K562 (cell line): ENCODE data around the gene CEP135. TPM values are rescaled to one million over a fixed set of nuclear protein-coding genes. Genes with fewer than 3 reads are reported as not detected.
A peak's percentile ranks its signal among the peaks of the same experiment; 100 is the strongest.

ENCODE experiments used
- ATAC-seq: fragments of 200-7000 bp; cut with Tn5 transposase; 3 replicates; pipeline ENCODE4 v1.9.1; 2020; ENCODE audit warnings: moderate library complexity
- BruUV-seq: library from RNA; stranded (reverse); fragments of 400-500 nt; replicated peaks from 2 replicates; lab custom pipeline; 2021; lab: Mats Ljungman, UMichigan
- CTCF ChIA-PET: fragments of 300-600 bp; formaldehyde crosslinking; extraction: SDS; loops from one replicate; lab custom pipeline; 2021; ENCODE audit warnings: low intra/inter-chr PET ratio; lab: Yijun Ruan, JAX
- POLR2A ChIA-PET: fragments of 300-600, 350-650 bp; sonication (Branson Sonifier 250); formaldehyde crosslinking; extraction: SDS; loops from one replicate; lab custom pipeline; 2021; ENCODE audit warnings: antibody characterized with exemption, inconsistent platforms; lab: Yijun Ruan, JAX
- DNase-seq, 4 experiments: peaks; one replicate each; pipeline versions ENCODE4 v3.0.0 to v3.0.0-alpha.2; 2011 to 2018; ENCODE audit warnings: low spot score in 3 of 4, mixed read lengths in 3 of 4; ENCODE audit errors: extremely low read depth in 1 of 4
- FAIRE-seq: peaks from 2 replicates; lab custom pipeline; 2011; peaks lifted over from hg19 to GRCh38; lab: Jason Lieb, UNC
- H2AFZ ChIP-seq: 2 replicates; pipeline ENCODE4 v1.6.0; 2011; ENCODE audit warnings: low read depth, low read length, control low read depth, inconsistent platforms
- H3K27ac ChIP-seq: fragments of 200-600 bp; 3 replicates; pipeline ENCODE4 v1.8.0; 2011; ENCODE audit warnings: low read depth, mild to moderate bottlenecking, control low read depth, inconsistent platforms, low read length, moderate library complexity, mixed read lengths; ENCODE audit errors: extremely low read depth
- H3K27me3 ChIP-seq, 2 experiments: fragments of 300-600 bp in 1 of 2; 2 replicates in 1 of 2; 3 replicates in 1 of 2; pipeline versions ENCODE4 v1.6.0 to v1.8.0; 2011; ENCODE audit warnings: inconsistent platforms in 2 of 2, low read length in 2 of 2, mild to moderate bottlenecking in 1 of 2, mixed read lengths in 1 of 2, moderate library complexity in 1 of 2; ENCODE audit not compliant: control insufficient read depth in 2 of 2, insufficient read depth in 2 of 2
- H3K36me3 ChIP-seq: fragments of 300-600 bp; 3 replicates; pipeline ENCODE4 v1.8.0; 2011; ENCODE audit warnings: mild to moderate bottlenecking, low read length, inconsistent platforms; ENCODE audit not compliant: control insufficient read depth, insufficient read depth
- H3K4me1 ChIP-seq, 2 experiments: fragments of 200-600 bp in 1 of 2; replicated peaks in 1 of 2; 2 replicates in 1 of 2; 3 replicates in 1 of 2; pipeline versions ENCODE4 v1.5.1 to v1.8.0; 2011; ENCODE audit warnings: inconsistent platforms in 2 of 2, low read length in 2 of 2, mild to moderate bottlenecking in 1 of 2, mixed read lengths in 1 of 2, moderate library complexity in 1 of 2; ENCODE audit not compliant: control insufficient read depth in 2 of 2, insufficient read depth in 2 of 2
- H3K4me2 ChIP-seq: 2 replicates; pipeline ENCODE4 v1.6.1; 2011; ENCODE audit warnings: low read length, control low read depth, inconsistent platforms, mixed read lengths; ENCODE audit not compliant: insufficient read depth
- H3K4me3 ChIP-seq: fragments of 200-600 bp; sonication (generic), shearing (Covaris generic); 2 replicates; pipeline ENCODE4 v1.5.1; 2016; ENCODE audit warnings: control low read depth, inconsistent platforms
- H3K79me2 ChIP-seq: fragments of 200-600 bp; 3 replicates; pipeline ENCODE4 v1.8.0; 2011; ENCODE audit warnings: low read length, inconsistent platforms; ENCODE audit not compliant: control insufficient read depth, insufficient read depth
- H3K9ac ChIP-seq, 2 experiments: 2 replicates each; pipeline versions ENCODE4 v1.6.0 to v1.6.1; 2011; ENCODE audit warnings: low read depth in 2 of 2, low read length in 2 of 2, control low read depth in 1 of 2, inconsistent platforms in 1 of 2, mild to moderate bottlenecking in 1 of 2, mixed read lengths in 1 of 2; ENCODE audit not compliant: insufficient read depth in 1 of 2
- H3K9me1 ChIP-seq: one replicate; pipeline ENCODE4 v1.6.0; 2011; ENCODE audit warnings: inconsistent platforms, mild to moderate bottlenecking, low read length, moderate library complexity; ENCODE audit not compliant: control insufficient read depth, insufficient read depth
- H3K9me3 ChIP-seq: replicated peaks from 2 replicates; pipeline ENCODE4 v1.5.1; 2011; ENCODE audit warnings: low read depth, low read length, inconsistent platforms; ENCODE audit not compliant: control insufficient read depth, insufficient read depth
- H4K20me1 ChIP-seq: replicated peaks from 2 replicates; pipeline ENCODE4 v1.6.1; 2011; ENCODE audit warnings: low read length, inconsistent platforms, mixed read lengths; ENCODE audit not compliant: control insufficient read depth, insufficient read depth
- ELF4 ChIP-seq: fragments of 450-650 bp; formaldehyde crosslinking; IDR thresholded peaks from 2 replicates; pipeline ENCODE4 v1.4.0; 2022; ENCODE audit warnings: missing genetic modification characterization
- FOXA3 ChIP-seq, 2 experiments: fragments of 450-650 bp in 1 of 2; sonication (generic) in 1 of 2; formaldehyde crosslinking; IDR thresholded peaks in 1 of 2; conservative IDR thresholded peaks in 1 of 2; 2 replicates each; pipeline versions ENCODE4 v1.4.0 to v1.8.0; 2020 to 2022; ENCODE audit warnings: mild to moderate bottlenecking in 2 of 2, missing genetic modification reagents in 1 of 2
- HDAC8 ChIP-seq: fragments of 450-650 bp; IDR thresholded peaks from 2 replicates; pipeline ENCODE4 v1.6.1; 2016; ENCODE audit warnings: mild to moderate bottlenecking, missing genetic modification characterization, moderate library complexity, missing compliant biosample characterization
- HNRNPL ChIP-seq: fragments of 200-400 bp; formaldehyde crosslinking; IDR thresholded peaks from 2 replicates; pipeline ENCODE4 v1.6.1; 2017; ENCODE audit warnings: low read depth, mild to moderate bottlenecking, low read length
- HOXB6 ChIP-seq: fragments of 250-450 bp; sonication (Bioruptor Pico); IDR thresholded peaks from 2 replicates; pipeline ENCODE4 v1.5.1; 2022; ENCODE audit warnings: mild to moderate bottlenecking, borderline replicate concordance
- NEUROD1 ChIP-seq: fragments of 150-350 bp; IDR thresholded peaks from 2 replicates; pipeline ENCODE4 v1.6.1; 2014; ENCODE audit warnings: borderline replicate concordance, low read length, low read depth; ENCODE audit not compliant: partially characterized antibody
- NFXL1 ChIP-seq: fragments of 450-650 bp; formaldehyde crosslinking; IDR thresholded peaks from 2 replicates; pipeline ENCODE4 v1.4.0; 2021; ENCODE audit warnings: mild to moderate bottlenecking
- PHTF2 ChIP-seq: fragments of 250-450 bp; sonication (Bioruptor Pico); IDR thresholded peaks from 2 replicates; pipeline ENCODE4 v1.5.0; 2021; ENCODE audit warnings: mild to moderate bottlenecking
- STAT5B ChIP-seq: fragments of 250-450 bp; sonication (Bioruptor Pico); IDR thresholded peaks from 2 replicates; pipeline ENCODE4 v1.8.0; 2021; ENCODE audit warnings: mild to moderate bottlenecking, inconsistent platforms
- TCF15 ChIP-seq: fragments of 250-450 bp; sonication (Bioruptor Pico); IDR thresholded peaks from 2 replicates; pipeline ENCODE4 v1.8.0; 2022; ENCODE audit warnings: moderate library complexity, mild to moderate bottlenecking, inconsistent platforms
- THAP12 ChIP-seq: fragments of 250-450 bp; sonication (Bioruptor Pico); IDR thresholded peaks from 2 replicates; pipeline ENCODE4 v1.9.0; 2021; ENCODE audit warnings: mild to moderate bottlenecking, inconsistent platforms
- TRIM24 ChIP-seq, 2 experiments: fragments of 450-650 bp; IDR thresholded peaks; 2 replicates each; pipeline ENCODE4 v1.6.1; 2016
- TRIM28 ChIP-seq: fragments of 450-650 bp; IDR thresholded peaks from 2 replicates; pipeline ENCODE4 v1.6.1; 2017
- ZBED1 ChIP-seq: IDR thresholded peaks from 2 replicates; pipeline ENCODE4 v1.6.1; 2014
- ZNF217 ChIP-seq: sonication (generic); formaldehyde crosslinking; IDR thresholded peaks from 2 replicates; pipeline ENCODE4 v1.8.0; 2022; ENCODE audit warnings: mild to moderate bottlenecking, missing genetic modification reagents
- ZNF282 ChIP-seq: sonication (generic); formaldehyde crosslinking; IDR thresholded peaks from 2 replicates; pipeline ENCODE4 v1.8.1; 2023; ENCODE audit warnings: missing genetic modification reagents
- WGBS: fragments of 100-300 bp; shearing (Covaris generic); methylation state at CpG from one replicate; pipeline ENCODE4 v1.1.6; 2016; ENCODE audit warnings: low coverage, mixed read lengths; ENCODE audit not compliant: insufficient coverage; ENCODE audit errors: missing lambda C conversion rate; 5-methylcytosine and 5-hydroxymethylcytosine counted together
- in situ Hi-C: fragments of 300-500 bp; cut with MboI; formaldehyde crosslinking; loops from 4 replicates; pipeline ENCODE4 v1.15.0; 2018; ENCODE audit warnings: inconsistent platforms, mixed read lengths
- intact Hi-C: fragments of 100-400 bp; cut with micrococcal nuclease; formaldehyde crosslinking; loops from 2 replicates; pipeline ENCODE4 v1.14.2; 2022
- polyA plus RNA-seq, 8 experiments: library from polyadenylated mRNA; depleted of rRNA in 4 of 8; stranded (reverse) in 5 of 8; unstranded in 3 of 8; fragments of >200 nt; fragmentation: Nextera tagmentation in 2 of 8; fragmentation: Illumina TruSeq in 1 of 8; extraction: Ambion mirVana in 2 of 8; extraction: Trizol in 1 of 8; gene quantifications; 2 replicates each; pipeline versions ENCODE4 v1.2.1 to v1.2.3, GENCODE V29; 2011 to 2014; ENCODE audit warnings: inconsistent platforms in 1 of 8, missing spikeins in 1 of 8
- total RNA-seq, 7 experiments: library from RNA; depleted of rRNA in 6 of 7; stranded (reverse); fragments of >200 nt in 6 of 7; fragmentation: Illumina TruSeq in 2 of 7; extraction: Trizol in 2 of 7; gene quantifications; 2 replicates each; pipeline versions ENCODE4 v1.2.1 to v1.2.3, GENCODE V29; 2011 to 2021; ENCODE audit warnings: low replicate concordance in 1 of 7

CEP135 gene
- total and polyA plus RNA-seq, 9 of the 15 experiments (the other 6 are each of a cell fraction or from before 2014, with no cell fraction given): 3.1 to 18.9 (median 15.3) TPM

GRCh38 chr4:56058555-56058954, 109.8 kb downstream of the CEP135 start:
- H3K4me2 ChIP-seq: no peak overlapping the region
- H3K27ac ChIP-seq: no peak overlapping the region
- ChIA-PET CTCF (no interaction called here), POLR2A (no interaction called here)
- peaks cover 8 to 19% of the 10 kb centered on the region in 2 experiments; a peak in 4 of 5 replicates for H3K27me3 ChIP-seq
- TF ChIP-seq HNRNPL (no peak), FOXA3 (CRISPR knock-in tag; conservative IDR thresholded peaks at IDR 0.05 in 1 of 2, IDR thresholded peaks at IDR 0.05 in 1 of 2) (0 out of 4 replicates have a peak, but pooled peaks of 1 of the 2 experiments have one; percentile 9)
- no peaks in the 10 kb centered on the region for H3K9me1 ChIP-seq
- 6% methylated on average over 2 of the region's 2 CpGs for WGBS
- no peak overlapping the region for H3K9ac ChIP-seq
- ATAC-seq: no peak
- H3K36me3 ChIP-seq: no peaks in the 10 kb centered on the region
- H4K20me1 ChIP-seq: no peaks in the 10 kb centered on the region
- no peak for DNase-seq
- H2AFZ ChIP-seq: no peak overlapping the region
- no peak for FAIRE-seq
- no TSS peak for BruUV-seq
- H3K4me3 ChIP-seq: no peak overlapping the region
- in situ Hi-C loops (no loop called here), intact Hi-C loops (no loop called here)
- H3K9me3 ChIP-seq: no peaks in the 10 kb centered on the region
- H3K4me1 ChIP-seq: no peaks in the 10 kb centered on the region
- no peaks in the 10 kb centered on the region for H3K79me2 ChIP-seq

GRCh38 chr4:56060036-56060435, 111.3 kb downstream of the CEP135 start:
- FAIRE-seq: no peak
- TF ChIP-seq PHTF2 (CRISPR knock-in tag) (no peak), TRIM28 (no peak), HDAC8 (tag) (no peak), TRIM24 (IDR thresholded peaks at IDR 0.05) (no peak), NFXL1 (CRISPR knock-in tag) (no peak), ZBED1 (no peak), HOXB6 (CRISPR knock-in tag) (no peak), NEUROD1 (no peak), THAP12 (CRISPR knock-in tag) (no peak), ZNF217 (CRISPR knock-in tag) (no peak), STAT5B (CRISPR knock-in tag) (no peak), TCF15 (no peak), ELF4 (CRISPR knock-in tag) (no peak), ZNF282 (CRISPR knock-in tag) (no peak)

More at GRCh38 chr4:56060036-56060435, 111.3 kb downstream of the CEP135 start:
- Histone ChIP-seq H3K27me3 (peaks cover 5 to 19% of the 10 kb centered on the region in 2 experiments; a peak in 2 of 5 replicates), H3K9me3 (no peaks in the 10 kb centered on the region), H3K36me3 (no peaks in the 10 kb centered on the region), H3K9ac (no peak overlapping the region), H3K4me3 (no peak overlapping the region), H3K27ac (no peak overlapping the region), H2AFZ (no peak overlapping the region), H3K4me2 (no peak overlapping the region), H3K79me2 (no peaks in the 10 kb centered on the region), H3K9me1 (no peaks in the 10 kb centered on the region), H3K4me1 (no peaks in the 10 kb centered on the region), H4K20me1 (no peaks in the 10 kb centered on the region)
- no peak for ATAC-seq
- in situ Hi-C loops: no loop called here
- no TSS peak for BruUV-seq
- ChIA-PET POLR2A (interaction anchor here (0.5 to 1.0 kb wide), 2 partner anchors 9 to 902 kb away, joined by 3 to 5 read pairs; no protein-coding TSS in a partner anchor), CTCF (no interaction called here)
- no peak for DNase-seq
- WGBS: under 1% methylated on average over 7 of the region's 7 CpGs
- intact Hi-C loops: no loop called here
